Body of pancreas (tissue), 4 donors: ENCODE data around the gene TGFB2. TPM values are rescaled to one million over a fixed set of nuclear protein-coding genes. Genes with fewer than 3 reads are reported as not detected.

Experiments used
- ATAC-seq: fragments of 150-250 bp; one replicate; pipeline ENCODE4 v1.9.1; 2016
- DNase-seq, 4 donors: peaks; one replicate each; pipeline ENCODE4 v3.0.0-alpha.2; 2019
- H3K27ac ChIP-seq, 4 donors: fragments of 200-600 bp; sonication (generic); 1 replicate in 3 of 4; 2 replicates in 1 of 4; pipeline versions ENCODE4 v1.5.1 to v1.6.1; 2016 to 2019; ENCODE audit warnings: mild to moderate bottlenecking in 1 of 4, mixed read lengths in 1 of 4, moderate library complexity in 1 of 4
- H3K27me3 ChIP-seq, 2 donors: fragments of 200-600 bp; sonication (generic); one replicate each; pipeline ENCODE4 v1.6.0; 2016; ENCODE audit warnings: mild to moderate bottlenecking in 1 of 2
- H3K36me3 ChIP-seq, 2 donors: fragments of 200-600 bp; sonication (generic); replicated peaks in 1 of 2; 2 replicates each; pipeline ENCODE4 v1.5.1; 2016; ENCODE audit warnings: low read depth in 2 of 2; ENCODE audit not compliant: insufficient read depth in 1 of 2
- H3K4me1 ChIP-seq: fragments of 200-600 bp; sonication (generic); one replicate; pipeline ENCODE4 v1.6.0; 2016
- H3K4me3 ChIP-seq, 2 donors: fragments of 200-600 bp; sonication (generic); 1 replicate in 1 of 2; 2 replicates in 1 of 2; pipeline ENCODE4 v1.5.1; 2016 to 2019
- H3K9me3 ChIP-seq, 3 donors: fragments of 200-600 bp; sonication (generic); 1 replicate in 2 of 3; 2 replicates in 1 of 3; pipeline ENCODE4 v1.5.1; 2016
- POLR2A ChIP-seq, 3 donors: fragments of 450-650 bp; IDR thresholded peaks; one replicate each; pipeline ENCODE4 v1.6.1; 2016; ENCODE audit warnings: antibody characterized with exemption in 3 of 3, mild to moderate bottlenecking in 2 of 3
- WGBS, 2 donors: methylation state at CpG; one replicate each; pipeline ENCODE4 v1.1.5; 2017; 5-methylcytosine and 5-hydroxymethylcytosine counted together
- intact Hi-C: fragments of 100-400 bp; cut with DNase I; formaldehyde crosslinking; loops from one replicate; pipeline ENCODE4 v1.15.1; 2023
- total RNA-seq, 2 donors: library from RNA; depleted of rRNA; stranded (reverse); fragments of >200 nt; gene quantifications; one replicate each; pipeline ENCODE4 v1.1.0, GENCODE V29; 2016
- TF ChIP-seq, protein P1 (sequence below), 7 experiments: fragments of 450-650 bp in 4 of 7; fragments of 200-600 bp in 3 of 7; sonication (generic) in 3 of 7; IDR thresholded peaks; one replicate each; pipeline ENCODE4 v1.5.1; 2016 to 2019; ENCODE audit warnings: antibody characterized with exemption in 7 of 7

The TGFB2 gene
- total RNA-seq, 2 donors from 2014 or later = 4.3 to 4.9 TPM

DNA sequence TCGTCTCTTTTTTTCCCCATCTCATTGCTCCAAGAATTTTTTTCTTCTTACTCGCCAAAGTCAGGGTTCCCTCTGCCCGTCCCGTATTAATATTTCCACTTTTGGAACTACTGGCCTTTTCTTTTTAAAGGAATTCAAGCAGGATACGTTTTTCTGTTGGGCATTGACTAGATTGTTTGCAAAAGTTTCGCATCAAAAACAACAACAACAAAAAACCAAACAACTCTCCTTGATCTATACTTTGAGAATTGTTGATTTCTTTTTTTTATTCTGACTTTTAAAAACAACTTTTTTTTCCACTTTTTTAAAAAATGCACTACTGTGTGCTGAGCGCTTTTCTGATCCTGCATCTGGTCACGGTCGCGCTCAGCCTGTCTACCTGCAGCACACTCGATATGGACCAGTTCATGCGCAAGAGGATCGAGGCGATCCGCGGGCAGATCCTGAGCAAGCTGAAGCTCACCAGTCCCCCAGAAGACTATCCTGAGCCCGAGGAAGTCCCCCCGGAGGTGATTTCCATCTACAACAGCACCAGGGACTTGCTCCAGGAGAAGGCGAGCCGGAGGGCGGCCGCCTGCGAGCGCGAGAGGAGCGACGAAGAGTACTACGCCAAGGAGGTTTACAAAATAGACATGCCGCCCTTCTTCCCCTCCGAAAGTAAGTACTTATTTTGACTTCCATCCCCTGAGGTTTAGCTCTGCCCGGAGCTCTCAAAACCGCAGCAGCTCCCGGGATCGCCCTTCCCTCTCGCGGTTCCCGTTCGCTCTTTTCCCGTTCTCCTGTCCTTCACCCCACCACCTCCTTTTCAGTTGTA, 1.5 kb downstream of the TGFB2 start:
- WGBS, 2 donors = 1% methylated on average over 39 of the region's 39 CpGs
- TF ChIP-seq, protein P1, sequence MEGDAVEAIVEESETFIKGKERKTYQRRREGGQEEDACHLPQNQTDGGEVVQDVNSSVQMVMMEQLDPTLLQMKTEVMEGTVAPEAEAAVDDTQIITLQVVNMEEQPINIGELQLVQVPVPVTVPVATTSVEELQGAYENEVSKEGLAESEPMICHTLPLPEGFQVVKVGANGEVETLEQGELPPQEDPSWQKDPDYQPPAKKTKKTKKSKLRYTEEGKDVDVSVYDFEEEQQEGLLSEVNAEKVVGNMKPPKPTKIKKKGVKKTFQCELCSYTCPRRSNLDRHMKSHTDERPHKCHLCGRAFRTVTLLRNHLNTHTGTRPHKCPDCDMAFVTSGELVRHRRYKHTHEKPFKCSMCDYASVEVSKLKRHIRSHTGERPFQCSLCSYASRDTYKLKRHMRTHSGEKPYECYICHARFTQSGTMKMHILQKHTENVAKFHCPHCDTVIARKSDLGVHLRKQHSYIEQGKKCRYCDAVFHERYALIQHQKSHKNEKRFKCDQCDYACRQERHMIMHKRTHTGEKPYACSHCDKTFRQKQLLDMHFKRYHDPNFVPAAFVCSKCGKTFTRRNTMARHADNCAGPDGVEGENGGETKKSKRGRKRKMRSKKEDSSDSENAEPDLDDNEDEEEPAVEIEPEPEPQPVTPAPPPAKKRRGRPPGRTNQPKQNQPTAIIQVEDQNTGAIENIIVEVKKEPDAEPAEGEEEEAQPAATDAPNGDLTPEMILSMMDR (IDR thresholded peaks at IDR 0.05) = no peak
- no peak for TF ChIP-seq POLR2A (IDR thresholded peaks at IDR 0.05)
- no peaks in the 10 kb centered on the region for H3K36me3 ChIP-seq
- H3K27ac ChIP-seq = peak overlapping the region in 3 of 4 donors; percentile 65 to 74 (median 74)
- H3K27me3 ChIP-seq = no peaks in the 10 kb centered on the region
- peaks cover 35% of the 10 kb centered on the region for H3K4me1 ChIP-seq
- peak overlapping the region; percentile 46 to 63 for H3K4me3 ChIP-seq
- DNase-seq (peak in 3 of 4 donors; percentile 18 to 30 (median 20)), ATAC-seq (no peak)
- intact Hi-C loops = no loop called here
- H3K9me3 ChIP-seq = no peaks in the 10 kb centered on the region

GRCh38 chr1:218347336-218347722, 2.2 kb downstream of the TGFB2 start:
- 1 to 2% methylated on average over 14 of the region's 14 CpGs for WGBS, 2 donors
- DNase-seq (peak in 1 of 4 donors; percentile 8), ATAC-seq (no peak)
- TF ChIP-seq, protein P1 (IDR thresholded peaks at IDR 0.05) = peak in 1 of 7 experiments; percentile 9
- TF ChIP-seq POLR2A (IDR thresholded peaks at IDR 0.05) = no peak
- Histone ChIP-seq H3K4me1 (peaks cover 35% of the 10 kb centered on the region), H3K36me3 (no peaks in the 10 kb centered on the region), H3K9me3 (no peaks in the 10 kb centered on the region), H3K4me3 (peak overlapping the region; percentile 24 to 46), H3K27ac (peak overlapping the region in 3 of 4 donors; percentile 65 to 74 (median 74)), H3K27me3 (no peaks in the 10 kb centered on the region)
- intact Hi-C loops = no loop called here

DNA sequence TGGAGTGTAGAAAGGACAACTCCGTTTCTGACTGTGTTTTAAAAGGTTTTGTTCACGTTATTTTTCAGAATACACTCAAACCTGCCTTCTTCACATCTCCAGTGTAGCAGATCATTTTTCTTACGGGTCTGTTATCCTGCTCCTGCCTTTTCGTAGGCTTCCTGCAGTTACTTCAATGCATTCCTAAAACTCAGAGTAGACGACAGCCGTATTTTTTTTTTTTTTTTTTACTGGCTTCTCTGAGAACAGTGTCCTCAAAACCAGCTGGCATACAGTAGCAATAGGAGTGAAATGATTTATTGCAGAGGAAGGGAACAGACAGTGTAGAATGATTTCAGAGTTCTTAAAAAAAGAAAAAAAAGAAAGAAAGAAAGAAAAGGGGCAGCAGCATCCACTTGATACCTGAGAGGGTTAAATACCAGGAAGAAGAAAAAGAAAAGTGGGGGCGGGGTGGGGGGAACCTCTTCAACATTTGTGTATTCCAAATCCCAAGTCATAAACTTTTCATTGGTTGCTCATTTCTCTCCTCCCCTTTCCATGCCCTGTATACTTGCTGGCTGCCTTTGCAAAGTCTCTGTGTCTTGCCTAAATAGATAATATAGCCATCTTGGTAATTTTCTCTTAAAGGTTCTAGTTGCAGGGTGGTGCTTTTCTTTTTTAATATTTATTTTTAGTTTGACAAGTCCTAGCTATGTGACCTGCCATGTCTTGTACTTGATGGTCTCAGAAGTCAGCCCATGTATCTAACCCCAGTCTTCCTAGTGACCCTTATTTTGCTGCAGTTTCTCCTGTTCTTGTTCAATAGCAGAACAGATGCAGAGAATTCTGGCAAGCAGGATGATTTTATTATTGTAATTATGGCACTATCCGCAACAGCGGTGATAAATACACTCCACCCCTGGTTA, 2.8 kb downstream of the TGFB2 start:
- Histone ChIP-seq H3K9me3 (no peaks in the 10 kb centered on the region), H3K4me3 (peak overlapping the region in 1 of 2 donors; percentile 46), H3K27ac (peak overlapping the region in 3 of 4 donors; percentile 65 to 74 (median 74)), H3K36me3 (no peaks in the 10 kb centered on the region), H3K27me3 (no peaks in the 10 kb centered on the region), H3K4me1 (peaks cover 35% of the 10 kb centered on the region)
- WGBS, 2 donors = 7 to 9% methylated on average over 9 of the region's 9 CpGs
- peak in 1 of 3 donors; percentile 22 for TF ChIP-seq POLR2A (IDR thresholded peaks at IDR 0.05)
- TF ChIP-seq, protein P1 (IDR thresholded peaks at IDR 0.05) = no peak
- no peak for ATAC-seq
- DNase-seq = peak in 1 of 4 donors; percentile 33
- intact Hi-C loops = no loop called here

DNA sequence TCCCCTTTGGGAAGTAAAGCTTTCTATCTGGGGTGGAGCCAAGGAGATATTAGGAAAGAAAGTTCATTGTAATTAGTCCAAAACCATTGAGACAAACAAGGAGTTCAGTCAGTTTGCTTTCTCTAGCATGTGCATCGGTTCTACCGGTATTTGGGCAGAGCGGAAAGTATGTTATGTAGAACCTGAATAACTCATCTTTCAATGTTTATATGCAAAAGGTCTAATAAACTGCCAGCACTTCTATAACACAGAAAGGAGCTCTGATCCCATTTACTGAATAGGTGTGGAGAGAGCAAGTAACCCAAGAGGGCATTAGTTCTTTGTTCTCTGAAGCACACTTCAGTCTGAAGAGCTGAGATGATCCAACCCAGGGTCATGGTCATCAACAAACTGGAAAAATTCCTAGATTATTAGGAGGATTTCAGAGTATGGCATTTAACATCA, 3.5 kb downstream of the TGFB2 start:
- no peaks in the 10 kb centered on the region for H3K36me3 ChIP-seq
- peaks cover 35% of the 10 kb centered on the region for H3K4me1 ChIP-seq
- TF ChIP-seq POLR2A (IDR thresholded peaks at IDR 0.05) = no peak
- TF ChIP-seq, protein P1 (IDR thresholded peaks at IDR 0.05) = no peak
- DNase-seq (no peak), ATAC-seq (no peak)
- H3K27ac ChIP-seq = peak overlapping the region in 3 of 4 donors; percentile 65 to 74 (median 74)
- no peaks in the 10 kb centered on the region for H3K27me3 ChIP-seq
- no peaks in the 10 kb centered on the region for H3K9me3 ChIP-seq
- intact Hi-C loops = no loop called here
- 39 to 47% methylated on average over 3 of the region's 3 CpGs for WGBS, 2 donors
- H3K4me3 ChIP-seq = no peak overlapping the region
